Esophagus squamous epithelium (tissue), 5 donors: Measurements from ENCODE around the gene EPB41L4A. TPM values are rescaled to one million over a fixed set of nuclear protein-coding genes. Genes with fewer than 3 reads are reported as not detected.

ENCODE experiments used
- DNase-seq: peaks from one replicate; lab custom pipeline; 2025; lab: John Stamatoyannopoulos, UW
- H3K27ac ChIP-seq, 4 donors: fragments of 200-600 bp; sonication (generic); one replicate each; pipeline ENCODE4 v1.5.1; 2016 to 2019; ENCODE audit warnings: mild to moderate bottlenecking in 1 of 4
- H3K27me3 ChIP-seq, 4 donors: fragments of 200-600 bp; sonication (generic); 1 replicate in 3 of 4; 2 replicates in 1 of 4; pipeline versions ENCODE4 v1.5.1 to v1.6.0; 2017 to 2021; ENCODE audit warnings: antibody characterized with exemption in 1 of 4
- H3K36me3 ChIP-seq, 3 donors: fragments of 200-600 bp; sonication (generic); one replicate each; pipeline ENCODE4 v1.5.1; 2016 to 2019
- H3K4me1 ChIP-seq, 3 donors: fragments of 200-600 bp; sonication (generic); one replicate each; pipeline ENCODE4 v1.5.1; 2017 to 2019
- H3K4me3 ChIP-seq, 4 donors: fragments of 200-600 bp; sonication (generic); 1 replicate in 3 of 4; 2 replicates in 1 of 4; pipeline ENCODE4 v1.5.1; 2016 to 2019; ENCODE audit warnings: mild to moderate bottlenecking in 2 of 4, moderate library complexity in 1 of 4
- H3K9me3 ChIP-seq, 3 donors: fragments of 200-600 bp; sonication (generic); one replicate each; pipeline ENCODE4 v1.5.1; 2016 to 2019
- POLR2A ChIP-seq, 4 donors: fragments of 450-650 bp; IDR thresholded peaks; one replicate each; pipeline ENCODE4 v1.6.1; 2017; ENCODE audit warnings: antibody characterized with exemption in 4 of 4, mild to moderate bottlenecking in 4 of 4, moderate library complexity in 3 of 4
- WGBS, 2 donors: methylation state at CpG; one replicate each; pipeline ENCODE4 v1.1.5; 2018; 5-methylcytosine and 5-hydroxymethylcytosine counted together
- intact Hi-C: fragments of 100-400 bp; cut with DNase I; formaldehyde crosslinking; loops from one replicate; pipeline ENCODE4 v1.15.0; 2022
- total RNA-seq, 4 donors: library from RNA; depleted of rRNA; stranded (reverse); fragments of >200 nt; gene quantifications; one replicate each; pipeline ENCODE4 v1.1.0, GENCODE V29; 2016
- TF ChIP-seq, protein P1 (sequence below), 6 experiments: fragments of 450-650 bp in 4 of 6; fragments of 200-600 bp in 2 of 6; sonication (generic) in 2 of 6; IDR thresholded peaks; one replicate each; pipeline ENCODE4 v1.5.1; 2016 to 2019; ENCODE audit warnings: antibody characterized with exemption in 6 of 6, mild to moderate bottlenecking in 4 of 6, moderate library complexity in 4 of 6
- donor health status: DM: yes; HTN: yes; CAD: no.

EPB41L4A gene
- total RNA-seq, 4 donors from 2014 or later: 18.9 to 25.9 (median 20.7) TPM

GRCh38 chr5:112253478-112254250 lies 165.4 kb downstream of the EPB41L4A start:
- intact Hi-C loops: no loop called here
- Histone ChIP-seq H3K36me3 (peaks cover 0 to 3% (median 0%) of the 10 kb centered on the region in 3 donors), H3K9me3 (no peaks in the 10 kb centered on the region), H3K4me1 (peaks cover 0 to 26% (median 0%) of the 10 kb centered on the region in 3 donors), H3K27ac (peak overlapping the region; percentile 12 to 66 (median 46)), H3K27me3 (no peaks in the 10 kb centered on the region), H3K4me3 (no peak overlapping the region)
- TF ChIP-seq, protein P1, sequence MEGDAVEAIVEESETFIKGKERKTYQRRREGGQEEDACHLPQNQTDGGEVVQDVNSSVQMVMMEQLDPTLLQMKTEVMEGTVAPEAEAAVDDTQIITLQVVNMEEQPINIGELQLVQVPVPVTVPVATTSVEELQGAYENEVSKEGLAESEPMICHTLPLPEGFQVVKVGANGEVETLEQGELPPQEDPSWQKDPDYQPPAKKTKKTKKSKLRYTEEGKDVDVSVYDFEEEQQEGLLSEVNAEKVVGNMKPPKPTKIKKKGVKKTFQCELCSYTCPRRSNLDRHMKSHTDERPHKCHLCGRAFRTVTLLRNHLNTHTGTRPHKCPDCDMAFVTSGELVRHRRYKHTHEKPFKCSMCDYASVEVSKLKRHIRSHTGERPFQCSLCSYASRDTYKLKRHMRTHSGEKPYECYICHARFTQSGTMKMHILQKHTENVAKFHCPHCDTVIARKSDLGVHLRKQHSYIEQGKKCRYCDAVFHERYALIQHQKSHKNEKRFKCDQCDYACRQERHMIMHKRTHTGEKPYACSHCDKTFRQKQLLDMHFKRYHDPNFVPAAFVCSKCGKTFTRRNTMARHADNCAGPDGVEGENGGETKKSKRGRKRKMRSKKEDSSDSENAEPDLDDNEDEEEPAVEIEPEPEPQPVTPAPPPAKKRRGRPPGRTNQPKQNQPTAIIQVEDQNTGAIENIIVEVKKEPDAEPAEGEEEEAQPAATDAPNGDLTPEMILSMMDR (IDR thresholded peaks at IDR 0.05): no peak
- TF ChIP-seq POLR2A (IDR thresholded peaks at IDR 0.05): no peak
- WGBS, 2 donors: 45 to 49% methylated on average over 8 of the region's 9 CpGs
- DNase-seq: no peak

- intact Hi-C loops: no loop called here
- no peaks in the 10 kb centered on the region for H3K36me3 ChIP-seq
- no peaks in the 10 kb centered on the region for H3K9me3 ChIP-seq
- H3K4me1 ChIP-seq: peaks cover 0 to 57% (median 0%) of the 10 kb centered on the region in 3 donors
- 62 to 82% methylated on average over 1 to 2 of the region's 2 CpGs for WGBS, 2 donors
- TF ChIP-seq, protein P1 (IDR thresholded peaks at IDR 0.05): no peak
- TF ChIP-seq POLR2A (IDR thresholded peaks at IDR 0.05): no peak
- no peaks in the 10 kb centered on the region for H3K27me3 ChIP-seq
- no peak overlapping the region for H3K4me3 ChIP-seq
- no peak overlapping the region for H3K27ac ChIP-seq
- DNase-seq: no peak
Measured at GRCh38 chr5:112250551-112250950, 168.5 kb downstream of the EPB41L4A start.

GRCh38 chr5:112248623-112249022 lies 170.5 kb downstream of the EPB41L4A start:
- peaks cover 0 to 48% (median 0%) of the 10 kb centered on the region in 3 donors for H3K4me1 ChIP-seq
- no peaks in the 10 kb centered on the region for H3K9me3 ChIP-seq
- 17 to 40% methylated on average over 2 of the region's 2 CpGs for WGBS, 2 donors
- H3K27me3 ChIP-seq: no peaks in the 10 kb centered on the region
- H3K4me3 ChIP-seq: no peak overlapping the region
- intact Hi-C loops: no loop called here
- peaks cover 0 to 7% (median 0%) of the 10 kb centered on the region in 3 donors for H3K36me3 ChIP-seq
- no peak for DNase-seq
- TF ChIP-seq POLR2A (IDR thresholded peaks at IDR 0.05): no peak
- TF ChIP-seq, protein P1 (IDR thresholded peaks at IDR 0.05): peak in 2 of 6 experiments; percentile 15 to 36
- peak overlapping the region in 3 of 4 donors; percentile 32 to 74 (median 65) for H3K27ac ChIP-seq

GRCh38 chr5:112247960-112248359 lies 171.1 kb downstream of the EPB41L4A start:
- H3K9me3 ChIP-seq: no peaks in the 10 kb centered on the region
- peaks cover 0 to 42% (median 0%) of the 10 kb centered on the region in 3 donors for H3K4me1 ChIP-seq
- intact Hi-C loops: no loop called here
- DNase-seq: no peak
- TF ChIP-seq POLR2A (IDR thresholded peaks at IDR 0.05): no peak
- TF ChIP-seq, protein P1 (IDR thresholded peaks at IDR 0.05): no peak
- no peak overlapping the region for H3K4me3 ChIP-seq
- H3K27ac ChIP-seq: peak overlapping the region in 3 of 4 donors; percentile 32 to 74 (median 65)
- no peaks in the 10 kb centered on the region for H3K27me3 ChIP-seq
- peaks cover 0 to 7% (median 0%) of the 10 kb centered on the region in 3 donors for H3K36me3 ChIP-seq

DNA sequence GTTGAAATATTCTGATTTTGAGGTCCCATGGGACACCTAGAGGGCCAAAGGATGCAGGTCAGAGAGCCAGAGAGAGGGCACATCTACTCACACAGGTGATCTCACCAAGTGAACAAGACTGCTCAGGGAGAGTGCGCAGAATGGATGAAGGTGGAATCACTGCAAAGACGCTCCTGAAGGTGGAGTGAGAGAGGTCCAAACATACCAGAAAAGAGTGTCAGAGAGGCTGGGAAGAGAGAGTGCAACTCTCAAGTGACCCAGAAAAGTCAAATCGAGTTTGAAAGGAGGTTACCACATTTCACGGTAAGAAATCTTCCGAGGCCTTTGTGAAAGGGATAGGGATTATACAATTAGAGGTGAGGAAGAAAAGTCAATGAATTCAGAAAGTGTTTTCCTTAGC lies 173.4 kb downstream of the EPB41L4A start:
- WGBS, 2 donors: 41 to 71% methylated on average over 5 of the region's 5 CpGs
- Histone ChIP-seq H3K27ac (peak overlapping the region in 2 of 4 donors; percentile 25 to 43), H3K36me3 (peaks cover 0 to 12% (median 0%) of the 10 kb centered on the region in 3 donors), H3K4me3 (no peak overlapping the region), H3K4me1 (peaks cover 0 to 42% (median 0%) of the 10 kb centered on the region in 3 donors), H3K27me3 (no peaks in the 10 kb centered on the region), H3K9me3 (no peaks in the 10 kb centered on the region)
- DNase-seq: no peak
- TF ChIP-seq, protein P1 (IDR thresholded peaks at IDR 0.05): peak in 1 of 6 experiments; percentile 21
- TF ChIP-seq POLR2A (IDR thresholded peaks at IDR 0.05): no peak
- intact Hi-C loops: no loop called here
